ENCODE data around the gene KRTAP9-8.
"Not testable (repeated sequence)": the region's sequence is repeated elsewhere in the genome, so short reads cannot be mapped to it uniquely, and the experiment has no call there.

Gene KRTAP9-8

GRCh38 chr17:41275648-41276190 lies 37.9 kb downstream of the KRTAP9-8 start, which contains the start of gene KRTAP9-7:
KRTAP9-7 (plus strand) TSS chr17:41275698; CDS start chr17:41275698, 0 bp downstream.
- H3K36me3 ChIP-seq (replicated peaks in 1 of 2; ENCODE audit: control insufficient read depth in 2 of 2, insufficient read depth in 2 of 2, low read length in 2 of 2); H3K4ac ChIP-seq (ENCODE audit: low read length); H3K4me1 ChIP-seq (ENCODE audit: control insufficient read depth in 2 of 2, insufficient read depth in 1 of 2, low read depth in 1 of 2, low read length in 2 of 2): not testable (repeated sequence)

GRCh38 chr17:41278176-41278955 lies 40.6 kb downstream of the KRTAP9-8 start:
- H3K27me3 ChIP-seq (ENCODE audit: control insufficient read depth in 3 of 3, insufficient read depth in 3 of 3, low read depth in 1 of 3, low read length in 3 of 3): no peaks in the 10 kb centered on the region

More at GRCh38 chr17:41275648-41276190, 37.9 kb downstream of the KRTAP9-8 start, which contains the start of gene KRTAP9-7:
- WGBS, 2 donors (ENCODE audit: extremely low coverage in 2 of 2, insufficient read length in 2 of 2, insufficient replicate concordance in 1 of 2): no CpG with 5 or more reads among the region's 3 CpGs
- H3K27me3 ChIP-seq (ENCODE audit: control insufficient read depth in 3 of 3, insufficient read depth in 3 of 3, low read depth in 1 of 3, low read length in 3 of 3); H3K9ac ChIP-seq (ENCODE audit: low read depth, low read length, poor library complexity); DNase-seq (ENCODE audit: low spot score); H3K9me3 ChIP-seq (replicated peaks in 1 of 2; ENCODE audit: control insufficient read depth in 2 of 2, insufficient read depth in 1 of 2, low read depth in 1 of 2, low read length in 2 of 2); H2BK12ac ChIP-seq (ENCODE audit: low read length); H3K4me3 ChIP-seq (ENCODE audit: low read length in 2 of 2); H3K27ac ChIP-seq (replicated peaks; ENCODE audit: low read length); H4K91ac ChIP-seq (ENCODE audit: low read depth, low read length, poor library complexity); H2AK5ac ChIP-seq (ENCODE audit: low read depth, low read length); H3K4me2 ChIP-seq (ENCODE audit: insufficient read depth, low read length, poor library complexity, severe bottlenecking); H2BK5ac ChIP-seq (ENCODE audit: low read length); H4K8ac ChIP-seq (ENCODE audit: low read depth, low read length); H3K79me1 ChIP-seq (ENCODE audit: low read depth, low read length); H3K23ac ChIP-seq (ENCODE audit: low read depth, low read length, poor library complexity); H2BK120ac ChIP-seq (ENCODE audit: low read depth, low read length); H2AFZ ChIP-seq (ENCODE audit: low read length); H3K14ac ChIP-seq (ENCODE audit: low read length); H2BK15ac ChIP-seq (ENCODE audit: low read length): not testable (repeated sequence)
- peak within 1 kb of the TSS; percentile 78 for H3K18ac ChIP-seq (ENCODE audit: low read length)

DNA sequence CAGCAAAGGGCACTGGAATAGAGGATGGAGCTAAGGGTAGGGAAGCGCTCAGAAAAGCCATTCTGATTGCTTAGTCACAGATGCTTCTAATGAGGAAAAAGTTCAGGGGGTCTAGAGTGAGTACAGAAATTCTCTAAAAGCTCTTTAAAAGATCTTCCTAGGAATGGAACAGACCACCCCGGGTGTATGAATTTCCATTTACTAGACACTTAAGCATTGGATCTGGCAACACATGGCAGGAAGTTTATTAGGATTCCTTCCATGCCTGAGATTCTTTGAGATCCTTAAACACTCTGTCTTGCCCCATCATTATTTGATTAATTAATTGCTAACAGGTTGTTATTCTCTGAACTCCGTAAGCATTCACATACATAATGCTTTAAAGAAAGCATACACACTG lies 46.2 kb downstream of the KRTAP9-8 start:
- Histone ChIP-seq H2AK5ac (ENCODE audit: low read depth, low read length) (no peak overlapping the region), H4K91ac (ENCODE audit: low read depth, low read length, poor library complexity) (no peak overlapping the region), H3K23ac (ENCODE audit: low read depth, low read length, poor library complexity) (no peak overlapping the region), H2BK15ac (ENCODE audit: low read length) (no peak overlapping the region), H3K4me2 (ENCODE audit: insufficient read depth, low read length, poor library complexity, severe bottlenecking) (no peak overlapping the region), H3K4me1 (ENCODE audit: control insufficient read depth in 2 of 2, insufficient read depth in 1 of 2, low read depth in 1 of 2, low read length in 2 of 2) (peaks cover 0 to 2% of the 10 kb centered on the region in 2 donors), H2AFZ (ENCODE audit: low read length) (no peak overlapping the region), H3K27me3 (ENCODE audit: control insufficient read depth in 3 of 3, insufficient read depth in 3 of 3, low read depth in 1 of 3, low read length in 3 of 3) (no peaks in the 10 kb centered on the region), H3K79me1 (ENCODE audit: low read depth, low read length) (no peaks in the 10 kb centered on the region), H3K4ac (ENCODE audit: low read length) (no peak overlapping the region), H3K27ac (replicated peaks; ENCODE audit: low read length) (peak overlapping the region; percentile 38), H3K14ac (ENCODE audit: low read length) (no peak overlapping the region), H4K8ac (ENCODE audit: low read depth, low read length) (no peak overlapping the region), H3K36me3 (replicated peaks in 1 of 2; ENCODE audit: control insufficient read depth in 2 of 2, insufficient read depth in 2 of 2, low read length in 2 of 2) (no peaks in the 10 kb centered on the region), H2BK12ac (ENCODE audit: low read length) (no peak overlapping the region), H3K4me3 (ENCODE audit: low read length in 2 of 2) (no peak overlapping the region), H3K9ac (ENCODE audit: low read depth, low read length, poor library complexity) (no peak overlapping the region), H3K9me3 (replicated peaks in 1 of 2; ENCODE audit: control insufficient read depth in 2 of 2, insufficient read depth in 1 of 2, low read depth in 1 of 2, low read length in 2 of 2) (no peaks in the 10 kb centered on the region), H2BK120ac (ENCODE audit: low read depth, low read length) (no peak overlapping the region), H2BK5ac (ENCODE audit: low read length) (no peak overlapping the region), H3K18ac (ENCODE audit: low read length) (no peak overlapping the region)
- no peak for DNase-seq (ENCODE audit: low spot score)
- no CpG with 5 or more reads among the region's 3 CpGs for whole genome bisulfite sequencing, 2 donors (ENCODE audit: extremely low coverage in 2 of 2, insufficient read length in 2 of 2, insufficient replicate concordance in 1 of 2)

More at GRCh38 chr17:41278176-41278955, 40.6 kb downstream of the KRTAP9-8 start:
- Histone ChIP-seq H2BK5ac (ENCODE audit: low read length) (no peak overlapping the region), H4K91ac (ENCODE audit: low read depth, low read length, poor library complexity) (no peak overlapping the region), H3K36me3 (replicated peaks in 1 of 2; ENCODE audit: control insufficient read depth in 2 of 2, insufficient read depth in 2 of 2, low read length in 2 of 2) (no peaks in the 10 kb centered on the region), H3K79me1 (ENCODE audit: low read depth, low read length) (no peaks in the 10 kb centered on the region), H3K4me2 (ENCODE audit: insufficient read depth, low read length, poor library complexity, severe bottlenecking) (no peak overlapping the region), H2BK12ac (ENCODE audit: low read length) (no peak overlapping the region), H2AFZ (ENCODE audit: low read length) (no peak overlapping the region), H3K14ac (ENCODE audit: low read length) (no peak overlapping the region), H3K23ac (ENCODE audit: low read depth, low read length, poor library complexity) (no peak overlapping the region), H3K9me3 (replicated peaks in 1 of 2; ENCODE audit: control insufficient read depth in 2 of 2, insufficient read depth in 1 of 2, low read depth in 1 of 2, low read length in 2 of 2) (no peaks in the 10 kb centered on the region), H2BK15ac (ENCODE audit: low read length) (no peak overlapping the region), H4K8ac (ENCODE audit: low read depth, low read length) (no peak overlapping the region), H2BK120ac (ENCODE audit: low read depth, low read length) (no peak overlapping the region), H2AK5ac (ENCODE audit: low read depth, low read length) (no peak overlapping the region), H3K27ac (replicated peaks; ENCODE audit: low read length) (no peak overlapping the region), H3K18ac (ENCODE audit: low read length) (no peak overlapping the region), H3K9ac (ENCODE audit: low read depth, low read length, poor library complexity) (no peak overlapping the region), H3K4ac (ENCODE audit: low read length) (no peak overlapping the region), H3K4me3 (ENCODE audit: low read length in 2 of 2) (no peak overlapping the region), H3K4me1 (ENCODE audit: control insufficient read depth in 2 of 2, insufficient read depth in 1 of 2, low read depth in 1 of 2, low read length in 2 of 2) (peaks cover 0 to under 1% of the 10 kb centered on the region in 2 donors)
- DNase-seq (ENCODE audit: low spot score): no peak
- WGBS, 2 donors (ENCODE audit: extremely low coverage in 2 of 2, insufficient read length in 2 of 2, insufficient replicate concordance in 1 of 2): no CpG with 5 or more reads among the region's 3 CpGs

DNA sequence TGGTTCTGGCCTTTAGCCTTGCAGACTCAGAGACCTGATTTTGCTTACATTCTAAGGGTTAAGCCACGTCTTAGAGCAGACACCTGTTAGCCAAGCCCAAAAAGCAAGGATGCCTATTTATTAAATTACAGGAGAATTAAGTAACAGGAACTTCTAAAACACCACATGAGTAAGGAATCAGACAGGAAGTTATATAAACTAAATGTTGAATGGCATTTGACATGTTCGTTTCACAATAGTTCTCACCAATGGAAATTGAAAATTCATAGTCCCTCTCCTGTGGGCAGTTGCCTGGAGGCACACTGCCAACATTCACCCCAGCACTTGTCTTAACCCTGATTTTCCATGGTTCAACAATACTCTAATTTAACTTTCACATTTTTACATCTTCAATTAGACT lies 46.7 kb downstream of the KRTAP9-8 start:
- Histone ChIP-seq H2BK12ac (ENCODE audit: low read length) (no peak overlapping the region), H3K4me3 (ENCODE audit: low read length in 2 of 2) (no peak overlapping the region), H2BK120ac (ENCODE audit: low read depth, low read length) (no peak overlapping the region), H4K8ac (ENCODE audit: low read depth, low read length) (no peak overlapping the region), H3K79me1 (ENCODE audit: low read depth, low read length) (no peaks in the 10 kb centered on the region), H3K4me2 (ENCODE audit: insufficient read depth, low read length, poor library complexity, severe bottlenecking) (no peak overlapping the region), H2AFZ (ENCODE audit: low read length) (no peak overlapping the region), H2BK5ac (ENCODE audit: low read length) (no peak overlapping the region), H4K91ac (ENCODE audit: low read depth, low read length, poor library complexity) (no peak overlapping the region), H3K4ac (ENCODE audit: low read length) (no peak overlapping the region), H3K9ac (ENCODE audit: low read depth, low read length, poor library complexity) (no peak overlapping the region), H3K27ac (replicated peaks; ENCODE audit: low read length) (no peak overlapping the region), H3K23ac (ENCODE audit: low read depth, low read length, poor library complexity) (no peak overlapping the region), H2BK15ac (ENCODE audit: low read length) (no peak overlapping the region), H2AK5ac (ENCODE audit: low read depth, low read length) (no peak overlapping the region), H3K18ac (ENCODE audit: low read length) (no peak overlapping the region), H3K4me1 (ENCODE audit: control insufficient read depth in 2 of 2, insufficient read depth in 1 of 2, low read depth in 1 of 2, low read length in 2 of 2) (peaks cover 0 to 2% of the 10 kb centered on the region in 2 donors), H3K36me3 (replicated peaks in 1 of 2; ENCODE audit: control insufficient read depth in 2 of 2, insufficient read depth in 2 of 2, low read length in 2 of 2) (no peaks in the 10 kb centered on the region), H3K14ac (ENCODE audit: low read length) (no peak overlapping the region), H3K27me3 (ENCODE audit: control insufficient read depth in 3 of 3, insufficient read depth in 3 of 3, low read depth in 1 of 3, low read length in 3 of 3) (no peaks in the 10 kb centered on the region), H3K9me3 (replicated peaks in 1 of 2; ENCODE audit: control insufficient read depth in 2 of 2, insufficient read depth in 1 of 2, low read depth in 1 of 2, low read length in 2 of 2) (no peaks in the 10 kb centered on the region)
- no peak for DNase-seq (ENCODE audit: low spot score)
- WGBS, 2 donors (ENCODE audit: extremely low coverage in 2 of 2, insufficient read length in 2 of 2, insufficient replicate concordance in 1 of 2): no CpG with 5 or more reads among the region's 2 CpGs

Data from neuronal stem cell (in vitro differentiated cells).